GM23338 (cell line): Measurements from ENCODE around the gene RAD51B.

Experiments used
- CTCF ChIP-seq, 2 experiments: fragments of 200-600 bp in 1 of 2; sonication (generic) in 1 of 2; conservative IDR thresholded peaks; 2 replicates each; pipeline versions ENCODE4 v1.5.1 to v1.6.1; 2016 to 2017; ENCODE audit warnings: antibody characterized with exemption in 2 of 2, low read depth in 2 of 2, mild to moderate bottlenecking in 2 of 2, moderate library complexity in 1 of 2
- EZH2phosphoT487 ChIP-seq: fragments of 200-600 bp; sonication (generic); IDR thresholded peaks from one replicate; pipeline ENCODE4 v1.8.1; 2018; ENCODE audit warnings: antibody characterized with exemption; ENCODE audit not compliant: unreplicated experiment
- POLR2AphosphoS5 ChIP-seq: IDR thresholded peaks from 2 replicates; pipeline ENCODE4 v1.6.1; 2016; ENCODE audit warnings: antibody characterized with exemption, low read depth
- REST ChIP-seq: IDR thresholded peaks from one replicate; pipeline ENCODE4 v1.6.1; 2018; ENCODE audit warnings: antibody characterized with exemption; ENCODE audit not compliant: unreplicated experiment

GRCh38 chr14:67917006-67917405 lies 97.4 kb downstream of the RAD51B start:
- TF ChIP-seq CTCF (conservative IDR thresholded peaks at IDR 0.05; ENCODE audit: low read depth in 2 of 2) (no peak), POLR2AphosphoS5 (no peak), EZH2phosphoT487 (no peak), REST (no peak)
